ENCODE data around the gene SEMA4F.

The SEMA4F gene

DNA sequence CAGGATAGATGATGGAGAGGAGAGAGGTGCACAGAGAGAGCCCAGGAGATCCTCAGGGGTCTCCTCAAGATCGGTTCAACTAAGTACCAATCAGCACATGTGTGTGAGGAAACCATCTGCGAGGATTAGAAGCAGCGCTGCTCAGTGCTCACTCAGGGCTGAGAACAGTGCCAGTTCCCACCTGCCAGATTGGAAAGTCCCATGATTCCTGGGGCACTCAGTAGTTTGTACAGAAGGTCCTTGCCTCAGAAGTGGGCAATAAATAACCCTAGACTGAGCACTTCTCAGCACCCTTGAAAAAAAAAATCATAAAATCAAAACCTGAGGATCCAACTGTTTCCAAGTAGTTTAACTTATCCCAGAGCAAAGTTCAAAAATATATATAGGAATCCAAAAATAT is 53.8 kb downstream of the SEMA4F start:
- DNase-seq = no peak

DNA sequence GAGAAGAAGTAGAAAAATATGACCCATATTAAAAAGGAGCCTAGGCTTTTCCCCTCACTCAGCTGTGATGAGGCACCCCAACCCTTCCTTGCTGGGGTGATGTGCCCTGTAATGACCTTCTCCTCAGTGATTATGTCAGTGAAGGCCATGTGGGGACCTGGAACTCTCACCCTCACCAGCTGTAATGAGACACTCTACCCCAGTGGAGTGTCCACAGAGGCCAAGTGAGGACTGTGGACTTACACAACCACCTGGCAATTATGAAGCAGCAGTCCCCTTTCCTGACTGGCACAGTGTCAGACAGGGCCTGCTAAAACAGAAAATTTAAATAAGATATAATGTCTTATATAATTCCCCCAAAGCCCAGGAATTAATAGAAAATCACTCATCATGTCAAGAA is 54.2 kb downstream of the SEMA4F start:
- no peak for DNase-seq

DNA sequence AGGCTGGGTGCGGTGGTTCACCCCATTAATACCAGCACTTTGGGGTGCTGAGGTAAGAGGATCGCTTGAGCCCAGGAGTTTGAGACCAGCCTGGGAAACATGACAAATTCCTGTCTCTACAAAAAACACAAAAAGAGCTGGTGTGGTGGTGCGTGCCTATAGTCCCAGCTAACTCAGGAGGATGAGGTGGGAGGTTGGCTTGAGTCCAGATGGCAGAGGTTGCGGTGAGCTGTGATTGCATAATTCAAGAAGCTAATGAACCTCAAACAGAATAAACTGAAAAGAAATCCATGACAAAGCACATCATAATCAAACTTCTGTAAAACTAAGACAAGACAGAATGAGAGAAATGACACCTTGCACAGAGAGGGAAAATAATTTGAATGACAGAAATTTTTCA is 54.8 kb downstream of the SEMA4F start:
- peak; percentile 92 for DNase-seq

DNA sequence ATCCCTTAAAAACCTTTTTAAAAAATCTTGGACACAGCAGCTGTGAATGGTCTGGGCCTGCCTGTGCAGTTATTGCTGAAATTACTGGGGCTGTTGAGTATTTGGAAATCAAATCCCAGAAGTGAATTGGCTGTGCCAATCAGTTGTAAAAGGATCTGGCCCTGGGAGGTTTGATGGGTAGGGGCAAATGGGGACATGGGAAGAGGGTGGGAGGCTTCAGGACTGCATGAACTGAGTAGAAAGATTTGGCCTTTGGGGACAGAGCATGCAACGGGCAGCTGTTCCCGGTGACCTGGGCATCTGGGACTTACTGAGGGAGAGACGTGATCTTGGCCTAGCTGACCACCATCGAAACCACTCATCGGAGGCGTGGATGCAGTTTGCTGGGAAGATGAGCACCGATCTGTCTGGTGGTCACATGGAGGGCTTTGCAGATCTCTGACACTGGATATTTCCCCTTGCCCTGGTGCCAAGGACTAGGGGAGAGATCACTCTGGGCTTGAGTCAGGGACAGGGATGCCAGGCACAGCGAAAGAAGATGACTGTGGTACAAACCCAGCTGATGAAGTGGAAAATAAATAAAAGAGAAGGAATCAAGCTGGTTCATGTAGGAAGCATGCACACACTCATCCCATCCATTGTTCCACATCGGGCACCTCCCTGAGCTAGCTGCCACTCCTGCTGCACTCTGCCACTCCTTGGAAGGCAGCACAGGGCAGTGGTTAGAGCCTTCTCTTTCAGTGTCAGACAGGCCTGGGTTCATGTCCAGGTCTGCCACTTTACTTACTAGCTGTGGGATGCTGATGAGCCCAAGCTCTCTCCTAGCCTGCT is 58.4 kb downstream of the SEMA4F start:
- DNase-seq = peak; percentile 58

DNA sequence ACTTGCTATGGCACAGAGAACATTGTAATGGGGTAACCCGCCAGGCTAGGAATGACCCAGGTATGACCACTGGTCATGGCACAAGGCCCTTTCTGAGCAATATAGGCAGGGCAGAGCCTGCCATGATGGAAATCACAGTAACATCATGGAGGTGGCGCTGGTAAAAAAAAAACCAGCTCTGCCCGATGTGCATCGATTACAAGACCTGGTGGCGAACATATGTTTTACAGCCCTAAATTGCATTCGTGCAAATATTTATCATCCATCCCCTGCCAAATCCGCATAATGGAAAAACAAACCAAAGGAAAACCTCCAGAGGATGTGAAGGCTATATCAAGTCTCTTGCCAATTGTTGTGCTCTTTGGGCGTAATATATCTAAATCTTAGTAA is 60.6 kb downstream of the SEMA4F start:
- DNase-seq = no peak

DNA sequence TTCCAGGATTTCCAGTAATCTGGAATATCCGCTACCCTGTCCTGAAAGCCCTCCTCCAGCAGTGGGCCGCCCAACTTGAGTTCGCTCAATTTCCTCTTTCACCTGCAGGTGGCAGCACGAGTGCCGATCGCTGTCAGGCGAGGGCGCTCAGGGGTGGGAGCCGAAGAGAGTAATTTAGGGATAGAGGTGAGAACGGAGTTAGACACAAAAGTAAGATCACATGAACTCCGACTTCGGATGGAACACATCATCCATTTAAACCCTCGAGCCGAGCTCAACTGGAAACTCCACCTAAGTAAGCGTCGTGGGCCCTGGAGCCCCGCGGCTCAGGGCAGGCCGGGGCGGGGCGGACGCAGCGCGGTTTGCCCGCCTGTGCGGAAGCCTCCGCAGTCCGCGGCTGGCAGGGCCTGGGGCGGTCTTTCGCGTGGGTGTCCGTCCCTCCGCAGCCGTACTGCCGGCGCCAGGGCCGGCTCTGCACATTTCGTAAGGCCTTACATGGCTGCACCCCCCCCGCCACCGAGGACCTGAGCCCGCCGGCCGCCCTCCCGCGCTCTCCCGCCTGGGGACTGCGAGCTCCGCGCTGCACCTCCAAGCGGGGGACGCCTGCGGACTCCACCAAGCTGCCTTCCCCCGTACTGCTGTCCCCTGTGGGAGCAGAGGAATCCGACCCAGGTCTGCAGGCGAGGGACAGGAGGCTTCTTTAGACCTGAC is 61.2 kb downstream of the SEMA4F start:
- peak; percentile 85 for DNase-seq

DNA sequence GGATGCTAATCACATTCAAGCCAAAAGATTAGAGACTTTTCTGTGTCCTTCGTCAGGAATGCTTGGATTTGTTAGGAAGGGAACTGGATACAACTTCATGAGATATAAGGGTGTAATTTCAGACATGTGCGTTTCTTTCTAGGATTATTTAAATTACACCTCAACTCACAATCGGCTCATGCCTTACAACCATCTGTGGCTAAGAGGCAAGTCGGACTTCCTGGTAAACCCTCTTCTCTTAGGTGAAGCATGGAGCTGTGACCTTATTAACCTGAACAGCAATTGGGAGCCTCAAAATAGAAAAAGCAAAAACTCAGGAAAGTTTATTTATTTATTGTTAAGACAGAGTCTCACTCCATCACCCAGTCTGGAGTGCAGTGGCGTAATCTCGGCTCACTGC is 61.8 kb downstream of the SEMA4F start:
- DNase-seq = no peak

DNA sequence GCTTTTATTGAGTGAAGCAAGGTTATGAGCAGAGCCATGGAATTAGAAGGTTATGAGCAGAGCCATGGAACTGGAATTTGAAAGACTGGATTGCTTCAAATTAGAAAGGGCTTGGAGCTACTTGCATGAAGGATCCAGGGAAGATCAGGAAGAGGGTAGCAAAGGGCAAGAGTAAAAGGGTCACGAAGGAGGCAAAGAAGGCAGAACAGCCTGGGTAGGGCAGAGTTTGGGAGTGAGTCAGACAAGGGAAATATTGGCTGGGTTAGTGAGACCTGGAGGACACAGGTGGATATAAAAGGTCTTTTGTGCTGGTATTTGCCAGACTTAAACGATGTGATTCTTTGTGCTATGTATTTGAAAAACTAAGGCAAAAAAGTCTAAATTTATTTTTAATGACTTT is 65.0 kb downstream of the SEMA4F start:
- DNase-seq = no peak

DNA sequence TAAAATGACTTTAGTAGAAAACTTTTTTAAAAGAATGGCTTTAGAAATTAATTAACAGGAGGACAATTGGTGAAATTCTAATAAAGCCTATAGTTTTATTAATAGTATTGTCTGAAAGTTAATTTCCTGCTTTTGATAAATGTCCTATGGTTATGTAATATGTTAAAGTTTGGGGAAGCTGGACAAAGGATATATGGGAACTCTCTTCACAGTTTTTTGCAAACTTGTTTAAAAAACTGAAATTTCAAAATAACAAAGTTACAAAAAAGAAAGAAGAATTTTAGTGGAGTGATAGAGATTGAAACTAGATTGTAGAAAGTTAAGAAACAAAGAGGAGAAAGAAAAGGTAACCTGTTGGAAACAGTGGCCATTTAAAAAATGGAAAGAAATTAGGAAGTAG is 67.3 kb downstream of the SEMA4F start:
- no peak for DNase-seq

DNA sequence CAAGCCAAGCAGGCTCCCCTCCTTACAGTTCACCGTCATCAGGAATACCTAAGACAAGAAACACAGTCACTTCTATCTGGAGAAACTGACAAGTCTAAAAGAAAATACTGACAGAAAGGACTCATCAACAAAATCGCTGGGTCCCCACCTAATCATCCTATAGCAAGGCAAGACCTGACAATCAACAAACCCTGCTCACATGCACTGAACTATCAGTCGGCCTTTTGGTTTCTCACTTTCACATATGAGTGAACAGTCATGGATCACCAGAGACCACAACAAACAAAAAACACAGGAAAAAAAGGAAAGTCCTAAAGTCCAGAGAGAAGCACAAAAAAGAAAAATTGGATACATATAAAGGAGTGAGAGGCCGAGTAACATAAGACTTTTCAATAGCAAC is 70.4 kb downstream of the SEMA4F start:
- no peak for DNase-seq

DNA sequence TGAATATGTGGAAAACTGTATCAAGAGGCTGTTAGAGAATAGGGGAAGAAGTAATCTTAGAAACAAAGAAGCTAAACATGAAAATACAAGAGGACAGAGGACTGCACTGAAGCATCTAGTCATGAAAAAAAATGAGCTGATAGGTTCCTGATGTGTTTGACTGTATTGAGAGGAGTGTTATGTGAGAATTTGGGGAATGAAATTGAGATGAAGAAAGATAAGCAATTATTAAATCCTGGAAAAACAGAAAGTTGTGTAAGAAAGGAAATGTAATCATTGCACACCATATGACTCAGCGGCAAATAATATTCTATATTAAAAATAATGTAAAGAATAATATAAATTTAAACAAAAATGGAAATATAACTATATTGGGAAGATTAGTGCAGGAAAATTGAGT is 71.2 kb downstream of the SEMA4F start:
- DNase-seq = no peak

DNA sequence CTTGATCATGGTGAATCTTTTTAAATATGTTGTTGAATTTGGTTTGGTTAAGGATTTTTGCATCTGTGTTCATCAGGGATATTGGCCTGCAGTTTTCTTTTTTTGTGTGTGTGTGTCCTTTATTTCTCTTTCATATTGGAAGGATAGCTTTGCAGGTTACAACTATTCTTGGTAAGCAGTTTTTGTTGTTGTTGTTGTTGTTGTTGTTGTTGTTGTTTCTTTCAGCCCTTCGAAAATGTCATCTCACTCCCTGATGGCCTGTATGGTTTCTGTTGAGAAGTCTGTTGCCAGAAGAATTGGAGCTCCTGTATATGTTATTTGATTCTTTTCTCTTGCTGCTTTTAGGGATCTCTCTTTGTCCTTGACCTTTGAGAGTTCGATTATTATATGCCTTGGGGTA is 74.8 kb downstream of the SEMA4F start:
- no peak for DNase-seq

DNA sequence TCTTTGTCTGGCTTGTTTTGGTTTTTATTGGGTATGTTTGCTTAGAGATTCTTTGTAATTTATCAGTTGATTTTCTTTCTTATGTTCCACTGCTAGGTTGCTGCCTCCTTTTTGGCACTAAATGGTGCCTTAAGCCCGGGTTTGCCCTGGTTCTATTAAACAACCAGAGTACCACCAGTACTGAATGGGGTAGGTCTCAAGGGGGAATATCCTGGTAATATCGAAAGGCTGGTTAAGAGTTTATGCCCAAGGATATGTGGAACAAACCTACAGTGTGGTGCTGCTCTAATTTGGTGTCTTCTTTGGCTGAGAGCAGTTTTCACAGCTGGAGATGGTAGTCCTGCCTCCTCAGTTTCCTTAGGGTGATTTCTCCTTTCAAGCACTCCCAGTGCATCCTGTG is 76.5 kb downstream of the SEMA4F start:
- DNase-seq = no peak
